Thyroid gland (tissue), 4 donors: ENCODE measurements around the gene DNM3. TPM values are rescaled to one million over a fixed set of nuclear protein-coding genes. Genes with fewer than 3 reads are reported as not detected.

Experiments used
- DNase-seq, 2 donors: peaks; one replicate each; pipeline ENCODE4 v3.0.0-alpha.2; 2019
- H3K27ac ChIP-seq, 3 donors: fragments of 200-600 bp; sonication (generic); 1 replicate in 2 of 3; 2 replicates in 1 of 3; pipeline ENCODE4 v1.5.1; 2016 to 2019; ENCODE audit warnings: mild to moderate bottlenecking in 1 of 3, moderate library complexity in 1 of 3
- H3K27me3 ChIP-seq: fragments of 200-600 bp; sonication (generic); one replicate; pipeline ENCODE4 v1.5.1; 2019
- H3K36me3 ChIP-seq, 2 donors: fragments of 200-600 bp; sonication (generic); one replicate each; pipeline ENCODE4 v1.5.1; 2016 to 2019
- H3K4me1 ChIP-seq, 2 donors: fragments of 200-600 bp; sonication (generic); one replicate each; pipeline ENCODE4 v1.5.1; 2017 to 2019
- H3K4me3 ChIP-seq, 3 donors: fragments of 200-600 bp; sonication (generic); replicated peaks in 1 of 3; 1 replicate in 2 of 3; 2 replicates in 1 of 3; pipeline ENCODE4 v1.5.1; 2016; ENCODE audit warnings: mild to moderate bottlenecking in 1 of 3
- H3K9me3 ChIP-seq: fragments of 200-600 bp; sonication (generic); one replicate; pipeline ENCODE4 v1.5.1; 2017
- CTCF ChIP-seq, 6 experiments: fragments of 200-600 bp in 3 of 6; fragments of 450-650 bp in 3 of 6; sonication (generic) in 3 of 6; IDR thresholded peaks; one replicate each; pipeline ENCODE4 v1.5.1; 2016 to 2019; ENCODE audit warnings: antibody characterized with exemption in 6 of 6, mild to moderate bottlenecking in 2 of 6, inconsistent platforms in 1 of 6, moderate library complexity in 1 of 6
- POLR2A ChIP-seq, 2 donors: fragments of 450-650 bp; IDR thresholded peaks; one replicate each; pipeline ENCODE4 v1.6.1; 2017; ENCODE audit warnings: antibody characterized with exemption in 2 of 2, mild to moderate bottlenecking in 2 of 2, moderate library complexity in 1 of 2
- WGBS, 2 donors: methylation state at CpG; one replicate each; pipeline ENCODE4 v1.1.5; 2017; 5-methylcytosine and 5-hydroxymethylcytosine counted together
- intact Hi-C: fragments of 100-400 bp; cut with DNase I; formaldehyde crosslinking; loops from one replicate; pipeline ENCODE4 v1.15.1; 2023
- total RNA-seq, 4 donors: library from RNA; depleted of rRNA; stranded (reverse); fragments of >200 nt; gene quantifications; one replicate each; pipeline ENCODE4 v1.2.3, GENCODE V29; 2016

Gene DNM3
- total RNA-seq, 4 donors from 2014 or later, result 9.0 to 13.6 (median 10.8) TPM

GRCh38 chr1:172398193-172398592, 556.9 kb downstream of the DNM3 start:
- peak in 1 of 2 donors; percentile 8 for DNase-seq
- H3K27ac ChIP-seq, result peak overlapping the region in 1 of 3 donors; percentile 55
- peaks cover 21 to 45% of the 10 kb centered on the region in 2 donors for H3K4me1 ChIP-seq
- intact Hi-C loops, result no loop called here
- no peak for TF ChIP-seq CTCF (IDR thresholded peaks at IDR 0.05)
- no peak for TF ChIP-seq POLR2A (IDR thresholded peaks at IDR 0.05)
- H3K27me3 ChIP-seq, result no peaks in the 10 kb centered on the region
- H3K36me3 ChIP-seq, result no peaks in the 10 kb centered on the region
- H3K9me3 ChIP-seq, result no peaks in the 10 kb centered on the region
- 68 to 77% methylated on average over 2 of the region's 2 CpGs for WGBS, 2 donors
- H3K4me3 ChIP-seq, result no peak overlapping the region

GRCh38 chr1:172398970-172399755, 557.9 kb downstream of the DNM3 start:
- Histone ChIP-seq H3K36me3 (no peaks in the 10 kb centered on the region), H3K9me3 (no peaks in the 10 kb centered on the region), H3K4me1 (peaks cover 20 to 38% of the 10 kb centered on the region in 2 donors), H3K27me3 (no peaks in the 10 kb centered on the region), H3K4me3 (no peak overlapping the region), H3K27ac (peak overlapping the region; percentile 21 to 80 (median 55))
- intact Hi-C loops, result no loop called here
- WGBS, 2 donors, result 38 to 40% methylated on average over 9 of the region's 9 CpGs
- peak; percentile 15 to 87 (median 56) for TF ChIP-seq CTCF (IDR thresholded peaks at IDR 0.05)
- TF ChIP-seq POLR2A (IDR thresholded peaks at IDR 0.05), result no peak
- DNase-seq, result peak; percentile 30 to 36

GRCh38 chr1:172399756-172400721, 558.7 kb downstream of the DNM3 start:
- no peaks in the 10 kb centered on the region for H3K9me3 ChIP-seq
- no peak overlapping the region for H3K4me3 ChIP-seq
- peak overlapping the region in 2 of 3 donors; percentile 55 to 80 for H3K27ac ChIP-seq
- no peak for DNase-seq
- intact Hi-C loops, result no loop called here
- no peaks in the 10 kb centered on the region for H3K27me3 ChIP-seq
- WGBS, 2 donors, result 79 to 80% methylated on average over 6 of the region's 6 CpGs
- no peaks in the 10 kb centered on the region for H3K36me3 ChIP-seq
- peaks cover 13 to 29% of the 10 kb centered on the region in 2 donors for H3K4me1 ChIP-seq
- TF ChIP-seq CTCF (IDR thresholded peaks at IDR 0.05) (peak in 1 of 6 experiments; percentile 14), POLR2A (IDR thresholded peaks at IDR 0.05) (no peak)

- no peak for DNase-seq
- H3K4me3 ChIP-seq, result no peak overlapping the region
- no peak for TF ChIP-seq CTCF (IDR thresholded peaks at IDR 0.05)
- no peak for TF ChIP-seq POLR2A (IDR thresholded peaks at IDR 0.05)
- H3K9me3 ChIP-seq, result no peaks in the 10 kb centered on the region
- intact Hi-C loops, result no loop called here
- no peaks in the 10 kb centered on the region for H3K27me3 ChIP-seq
- 80 to 82% methylated on average over 1 of the region's 1 CpG for WGBS, 2 donors
- peaks cover 13 to 25% of the 10 kb centered on the region in 2 donors for H3K4me1 ChIP-seq
- no peaks in the 10 kb centered on the region for H3K36me3 ChIP-seq
- peak overlapping the region in 1 of 3 donors; percentile 80 for H3K27ac ChIP-seq
Measured at GRCh38 chr1:172400722-172401105, 559.4 kb downstream of the DNM3 start.
